Erythroblast (primary cell): Measurements from ENCODE around the gene C1orf116.

Experiments
- DNase-seq, 2 experiments: peaks; one replicate each; lab custom pipeline; 2025; lab: John Stamatoyannopoulos, UW
- GATA1 ChIP-seq: IDR thresholded peaks from 2 replicates; pipeline ENCODE4 v1.6.1; 2011; ENCODE audit warnings: low read depth, mild to moderate bottlenecking, control low read depth, low read length, moderate library complexity
- POLR2A ChIP-seq: IDR thresholded peaks from 2 replicates; pipeline ENCODE4 v1.6.1; 2011; ENCODE audit warnings: mild to moderate bottlenecking, low read length

C1orf116 gene

GRCh38 chr1:207024202-207025145 is 8.1 kb downstream of the C1orf116 start:
- peak; percentile 94 for TF ChIP-seq GATA1
- peak; percentile 91 for TF ChIP-seq POLR2A
- DNase-seq: peak; percentile 97 to 98

- TF ChIP-seq GATA1: no peak
- TF ChIP-seq POLR2A: no peak
- DNase-seq: peak in 1 of 2 experiments; percentile 40
Measured at GRCh38 chr1:207022996-207023679, 9.4 kb downstream of the C1orf116 start.

- TF ChIP-seq GATA1: no peak
- no peak for TF ChIP-seq POLR2A
Measured at GRCh38 chr1:207021876-207022596, 10.5 kb downstream of the C1orf116 start.

GRCh38 chr1:207021139-207021861 is 11.3 kb downstream of the C1orf116 start:
- DNase-seq: peak; percentile 71 to 89
- TF ChIP-seq POLR2A (peak; percentile 47), GATA1 (no peak)

More at GRCh38 chr1:207021876-207022596, 10.5 kb downstream of the C1orf116 start:
- DNase-seq: no peak

GRCh38 chr1:207020709-207021107 is 11.8 kb downstream of the C1orf116 start:
- no peak for TF ChIP-seq GATA1
- no peak for TF ChIP-seq POLR2A
- DNase-seq: peak; percentile 63 to 71

GRCh38 chr1:207020065-207020708 is 12.4 kb downstream of the C1orf116 start:
- TF ChIP-seq GATA1 (no peak), POLR2A (no peak)
- DNase-seq: peak; percentile 30 to 39

GRCh38 chr1:207019661-207020060 is 12.9 kb downstream of the C1orf116 start:
- DNase-seq: no peak
- no peak for TF ChIP-seq GATA1
- TF ChIP-seq POLR2A: no peak

- no peak for TF ChIP-seq GATA1
- TF ChIP-seq POLR2A: no peak
- DNase-seq: no peak
Measured at GRCh38 chr1:207019161-207019560, 13.4 kb downstream of the C1orf116 start.

GRCh38 chr1:207018707-207019106 is 13.8 kb downstream of the C1orf116 start:
- TF ChIP-seq GATA1 (no peak), POLR2A (no peak)
- no peak for DNase-seq

GRCh38 chr1:207017615-207018559 is 14.7 kb downstream of the C1orf116 start:
- DNase-seq: peak; percentile 63 to 77
- TF ChIP-seq GATA1 (no peak), POLR2A (no peak)

- peak in 1 of 2 experiments; percentile 18 for DNase-seq
- TF ChIP-seq GATA1: no peak
- TF ChIP-seq POLR2A: no peak
Measured at GRCh38 chr1:207015791-207016190, 16.8 kb downstream of the C1orf116 start.
